Pancreas (tissue), 10 donors: ENCODE measurements around the gene PLA2G4F. TPM values are rescaled to one million over a fixed set of nuclear protein-coding genes. Genes with fewer than 3 reads are reported as not detected.
A peak's percentile ranks its signal among the peaks of the same experiment; 100 is the strongest.

ENCODE experiments used
- ATAC-seq, 4 donors: fragments of 200-7000 bp; cut with Tn5 transposase; one replicate each; pipeline versions ENCODE4 v1.8.0 to v1.9.1; 2020; ENCODE audit warnings: mild to moderate bottlenecking in 4 of 4, moderate library complexity in 4 of 4
- DNase-seq, 6 donors: peaks; one replicate each; pipeline ENCODE4 v3.0.0-alpha.2; 2020
- FAIRE-seq: peaks from 2 replicates; lab custom pipeline; 2012; peaks lifted over from hg19 to GRCh38; lab: Jason Lieb, UNC
- H3K27ac ChIP-seq, 4 donors: fragments of 200-600 bp; sonication (generic); 1 replicate in 3 of 4; 2 replicates in 1 of 4; pipeline versions ENCODE4 v1.5.0 to v1.8.0; 2020
- H3K27me3 ChIP-seq, 4 donors: fragments of 200-600 bp; one replicate each; pipeline ENCODE4 v1.8.0; 2021
- H3K36me3 ChIP-seq, 3 donors: fragments of 200-600 bp; sonication (generic) in 1 of 3; one replicate each; pipeline versions ENCODE4 v1.5.0 to v1.8.0; 2020 to 2021
- H3K4me1 ChIP-seq, 3 donors: fragments of 200-600 bp; one replicate each; pipeline ENCODE4 v1.8.0; 2021
- H3K4me3 ChIP-seq, 4 donors: fragments of 200-600 bp; sonication (generic) in 2 of 4; one replicate each; pipeline versions ENCODE4 v1.5.0 to v1.8.0; 2020 to 2021
- H3K9me3 ChIP-seq, 4 donors: fragments of 200-600 bp; one replicate each; pipeline ENCODE4 v1.8.0; 2021
- WGBS, 2 donors: extraction: QIAGEN DNeasy Blood & Tissue Kit; methylation state at CpG; one replicate each; pipeline ENCODE4 v1.1.7; 2013; 5-methylcytosine and 5-hydroxymethylcytosine counted together
- intact Hi-C, 3 donors: fragments of 100-400 bp; cut with DNase I; formaldehyde crosslinking; loops; one replicate each; pipeline versions ENCODE4 v1.11.1 to v1.14.2; 2022
- polyA plus RNA-seq, 2 donors: library from polyadenylated mRNA; stranded (reverse); fragments of 200-250 nt; gene quantifications; one replicate each; pipeline ENCODE4 v1.2.3, GENCODE V29; 2013
- total RNA-seq, 6 donors: library from RNA; stranded (reverse); fragmentation: NEBNext Ultra II Directional in 4 of 6; extraction: Animal tissue kit (Norgen Biotek cat#: 25700) in 4 of 6; gene quantifications; one replicate each; pipeline versions ENCODE4 v1.2.1 to v1.2.4, GENCODE V29; 2021 to 2023
- TF ChIP-seq, protein P1 (sequence below), 4 donors: fragments of 200-600 bp; sonication (generic) in 3 of 4; IDR thresholded peaks; one replicate each; pipeline versions ENCODE4 v1.5.0 to v1.8.0; 2021; ENCODE audit warnings: antibody characterized with exemption in 4 of 4
- donor health status: healthy with polysubstance abuse.
- donor health status: DM: no; HTN: no; CAD: no; lungs with moderate emphysema.
- donor health status: DM: no; HTN: no; CAD: no.
- donor health status: control.
- donor health status: control.
- donor health status: Bipolar disorder and iron deficiency.
- donor health status: DM: yes; HTN: yes; CAD: no.
- donor health status: DM: no; HTN: no; CAD: no.
- donor health status: DM: no; HTN: no; CAD: no.
- donor health status: DM: yes; HTN: yes; CAD: no.

The PLA2G4F gene
- total and polyA plus RNA-seq, 8 donors, result 0.08 to 1.1 (median 0.29) TPM

GRCh38 chr15:42137461-42138261 lies 18.8 kb downstream of the PLA2G4F start:
- FAIRE-seq, result no peak
- H3K27me3 ChIP-seq, result no peaks in the 10 kb centered on the region
- no peaks in the 10 kb centered on the region for H3K9me3 ChIP-seq
- intact Hi-C loops, result loop anchor here in 2 of 3 donors (5.0 to 10.0 kb wide), 3 partner anchors 143 to 1500 kb away; no protein-coding TSS in a partner anchor
- H3K36me3 ChIP-seq, result no peaks in the 10 kb centered on the region
- WGBS, 2 donors, result 45 to 49% methylated on average over 11 of the region's 11 CpGs
- no peak overlapping the region for H3K4me3 ChIP-seq
- H3K27ac ChIP-seq, result no peak overlapping the region
- no peak for DNase-seq
- peak in 3 of 4 donors; percentile 68 to 73 (median 69) for ATAC-seq
- H3K4me1 ChIP-seq, result no peaks in the 10 kb centered on the region
- TF ChIP-seq, protein P1, sequence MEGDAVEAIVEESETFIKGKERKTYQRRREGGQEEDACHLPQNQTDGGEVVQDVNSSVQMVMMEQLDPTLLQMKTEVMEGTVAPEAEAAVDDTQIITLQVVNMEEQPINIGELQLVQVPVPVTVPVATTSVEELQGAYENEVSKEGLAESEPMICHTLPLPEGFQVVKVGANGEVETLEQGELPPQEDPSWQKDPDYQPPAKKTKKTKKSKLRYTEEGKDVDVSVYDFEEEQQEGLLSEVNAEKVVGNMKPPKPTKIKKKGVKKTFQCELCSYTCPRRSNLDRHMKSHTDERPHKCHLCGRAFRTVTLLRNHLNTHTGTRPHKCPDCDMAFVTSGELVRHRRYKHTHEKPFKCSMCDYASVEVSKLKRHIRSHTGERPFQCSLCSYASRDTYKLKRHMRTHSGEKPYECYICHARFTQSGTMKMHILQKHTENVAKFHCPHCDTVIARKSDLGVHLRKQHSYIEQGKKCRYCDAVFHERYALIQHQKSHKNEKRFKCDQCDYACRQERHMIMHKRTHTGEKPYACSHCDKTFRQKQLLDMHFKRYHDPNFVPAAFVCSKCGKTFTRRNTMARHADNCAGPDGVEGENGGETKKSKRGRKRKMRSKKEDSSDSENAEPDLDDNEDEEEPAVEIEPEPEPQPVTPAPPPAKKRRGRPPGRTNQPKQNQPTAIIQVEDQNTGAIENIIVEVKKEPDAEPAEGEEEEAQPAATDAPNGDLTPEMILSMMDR (IDR thresholded peaks at IDR 0.05), result peak in 3 of 4 donors; percentile 24 to 42 (median 27)

GRCh38 chr15:42136513-42136912 lies 19.9 kb downstream of the PLA2G4F start:
- 70 to 74% methylated on average over 11 of the region's 11 CpGs for WGBS, 2 donors
- Histone ChIP-seq H3K27ac (no peak overlapping the region), H3K9me3 (no peaks in the 10 kb centered on the region), H3K27me3 (no peaks in the 10 kb centered on the region), H3K4me1 (no peaks in the 10 kb centered on the region), H3K4me3 (no peak overlapping the region), H3K36me3 (no peaks in the 10 kb centered on the region)
- DNase-seq, result no peak
- no peak for ATAC-seq
- FAIRE-seq, result no peak
- TF ChIP-seq, protein P1 (IDR thresholded peaks at IDR 0.05), result no peak
- intact Hi-C loops, result loop anchor here in 2 of 3 donors (5.0 to 10.0 kb wide), 3 partner anchors 142 to 1499 kb away; no protein-coding TSS in a partner anchor

DNA sequence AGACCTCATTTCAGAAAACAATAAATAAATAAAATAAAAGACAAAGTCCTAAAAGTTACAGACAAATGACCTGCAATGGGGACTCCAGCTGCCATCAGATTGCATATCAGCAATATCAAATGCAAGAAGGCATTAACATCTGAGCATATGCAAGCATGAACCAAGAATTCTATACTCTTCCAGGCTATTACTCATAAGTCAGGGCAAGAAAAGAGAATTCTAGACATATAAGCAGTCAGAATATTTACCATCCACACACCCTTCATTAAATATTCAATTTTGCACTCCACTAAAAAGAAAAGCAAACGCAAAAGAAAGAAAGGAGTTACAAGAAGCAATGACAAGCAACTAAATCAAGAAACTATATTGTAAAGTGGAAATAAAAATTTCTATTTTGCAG lies 21.1 kb downstream of the PLA2G4F start:
- Histone ChIP-seq H3K27ac (no peak overlapping the region), H3K9me3 (no peaks in the 10 kb centered on the region), H3K27me3 (no peaks in the 10 kb centered on the region), H3K4me1 (no peaks in the 10 kb centered on the region), H3K36me3 (no peaks in the 10 kb centered on the region), H3K4me3 (no peak overlapping the region)
- DNase-seq, result no peak
- intact Hi-C loops, result loop anchor here in 2 of 3 donors (5.0 to 10.0 kb wide), 3 partner anchors 141 to 1498 kb away; no protein-coding TSS in a partner anchor
- no peak for FAIRE-seq
- WGBS, 2 donors, result 78 to 92% methylated on average over 1 of the region's 1 CpG
- ATAC-seq, result no peak
- TF ChIP-seq, protein P1 (IDR thresholded peaks at IDR 0.05), result no peak

GRCh38 chr15:42134617-42135245 lies 21.7 kb downstream of the PLA2G4F start:
- Histone ChIP-seq H3K4me3 (no peak overlapping the region), H3K4me1 (no peaks in the 10 kb centered on the region), H3K27me3 (no peaks in the 10 kb centered on the region), H3K9me3 (no peaks in the 10 kb centered on the region), H3K36me3 (no peaks in the 10 kb centered on the region), H3K27ac (no peak overlapping the region)
- DNase-seq (no peak), FAIRE-seq (no peak), ATAC-seq (no peak)
- TF ChIP-seq, protein P1 (IDR thresholded peaks at IDR 0.05), result no peak
- 55 to 65% methylated on average over 6 of the region's 6 CpGs for WGBS, 2 donors
- intact Hi-C loops, result loop anchor here in 2 of 3 donors (5.0 to 10.0 kb wide), 4 partner anchors 67 to 1497 kb away; no protein-coding TSS in a partner anchor
